HL-60 (cell line): ENCODE measurements around the gene KLF1.

Experiments used
- GABPA ChIP-seq: IDR thresholded peaks from 2 replicates; pipeline ENCODE4 v1.6.1; 2012; ENCODE audit warnings: low read depth
- POLR2AphosphoS5 ChIP-seq: IDR thresholded peaks from 2 replicates; pipeline ENCODE4 v1.6.1; 2012; ENCODE audit warnings: low read depth
- SPI1 ChIP-seq: IDR thresholded peaks from 2 replicates; pipeline ENCODE4 v1.6.1; 2012; ENCODE audit warnings: low read depth, mild to moderate bottlenecking, borderline replicate concordance
- TF ChIP-seq, protein P1 (sequence below): IDR thresholded peaks from one replicate; pipeline ENCODE4 v1.5.1; 2011; ENCODE audit warnings: low read length, control low read depth, inconsistent platforms; ENCODE audit not compliant: insufficient read depth
- TF ChIP-seq, protein P2 (sequence below): IDR thresholded peaks from 2 replicates; pipeline ENCODE4 v1.6.1; 2012; ENCODE audit warnings: low read depth; ENCODE audit not compliant: insufficient replicate concordance

DNA sequence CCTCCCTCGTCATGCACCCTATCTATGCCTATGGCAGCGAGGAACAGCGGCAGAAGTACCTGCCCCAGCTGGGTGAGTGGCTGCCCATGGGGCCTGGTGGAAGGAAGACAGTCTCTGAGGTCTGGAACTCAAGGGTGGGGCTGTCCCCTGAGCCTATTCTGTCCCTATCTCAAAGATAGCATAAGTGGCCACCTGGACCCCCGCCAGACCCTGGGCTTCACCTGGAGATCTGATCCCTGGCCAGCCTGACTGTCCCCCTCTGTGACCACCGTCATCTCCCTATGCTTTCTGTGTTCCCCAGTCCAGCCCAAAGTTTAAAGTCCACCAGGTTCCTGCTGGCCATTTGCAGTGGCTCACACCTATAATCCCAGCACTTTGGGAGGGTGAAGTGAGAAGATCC lies 6.6 kb upstream of the KLF1 start:
- TF ChIP-seq, protein P1, sequence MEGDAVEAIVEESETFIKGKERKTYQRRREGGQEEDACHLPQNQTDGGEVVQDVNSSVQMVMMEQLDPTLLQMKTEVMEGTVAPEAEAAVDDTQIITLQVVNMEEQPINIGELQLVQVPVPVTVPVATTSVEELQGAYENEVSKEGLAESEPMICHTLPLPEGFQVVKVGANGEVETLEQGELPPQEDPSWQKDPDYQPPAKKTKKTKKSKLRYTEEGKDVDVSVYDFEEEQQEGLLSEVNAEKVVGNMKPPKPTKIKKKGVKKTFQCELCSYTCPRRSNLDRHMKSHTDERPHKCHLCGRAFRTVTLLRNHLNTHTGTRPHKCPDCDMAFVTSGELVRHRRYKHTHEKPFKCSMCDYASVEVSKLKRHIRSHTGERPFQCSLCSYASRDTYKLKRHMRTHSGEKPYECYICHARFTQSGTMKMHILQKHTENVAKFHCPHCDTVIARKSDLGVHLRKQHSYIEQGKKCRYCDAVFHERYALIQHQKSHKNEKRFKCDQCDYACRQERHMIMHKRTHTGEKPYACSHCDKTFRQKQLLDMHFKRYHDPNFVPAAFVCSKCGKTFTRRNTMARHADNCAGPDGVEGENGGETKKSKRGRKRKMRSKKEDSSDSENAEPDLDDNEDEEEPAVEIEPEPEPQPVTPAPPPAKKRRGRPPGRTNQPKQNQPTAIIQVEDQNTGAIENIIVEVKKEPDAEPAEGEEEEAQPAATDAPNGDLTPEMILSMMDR = no peak
- TF ChIP-seq POLR2AphosphoS5 = no peak
- TF ChIP-seq, protein P2, sequence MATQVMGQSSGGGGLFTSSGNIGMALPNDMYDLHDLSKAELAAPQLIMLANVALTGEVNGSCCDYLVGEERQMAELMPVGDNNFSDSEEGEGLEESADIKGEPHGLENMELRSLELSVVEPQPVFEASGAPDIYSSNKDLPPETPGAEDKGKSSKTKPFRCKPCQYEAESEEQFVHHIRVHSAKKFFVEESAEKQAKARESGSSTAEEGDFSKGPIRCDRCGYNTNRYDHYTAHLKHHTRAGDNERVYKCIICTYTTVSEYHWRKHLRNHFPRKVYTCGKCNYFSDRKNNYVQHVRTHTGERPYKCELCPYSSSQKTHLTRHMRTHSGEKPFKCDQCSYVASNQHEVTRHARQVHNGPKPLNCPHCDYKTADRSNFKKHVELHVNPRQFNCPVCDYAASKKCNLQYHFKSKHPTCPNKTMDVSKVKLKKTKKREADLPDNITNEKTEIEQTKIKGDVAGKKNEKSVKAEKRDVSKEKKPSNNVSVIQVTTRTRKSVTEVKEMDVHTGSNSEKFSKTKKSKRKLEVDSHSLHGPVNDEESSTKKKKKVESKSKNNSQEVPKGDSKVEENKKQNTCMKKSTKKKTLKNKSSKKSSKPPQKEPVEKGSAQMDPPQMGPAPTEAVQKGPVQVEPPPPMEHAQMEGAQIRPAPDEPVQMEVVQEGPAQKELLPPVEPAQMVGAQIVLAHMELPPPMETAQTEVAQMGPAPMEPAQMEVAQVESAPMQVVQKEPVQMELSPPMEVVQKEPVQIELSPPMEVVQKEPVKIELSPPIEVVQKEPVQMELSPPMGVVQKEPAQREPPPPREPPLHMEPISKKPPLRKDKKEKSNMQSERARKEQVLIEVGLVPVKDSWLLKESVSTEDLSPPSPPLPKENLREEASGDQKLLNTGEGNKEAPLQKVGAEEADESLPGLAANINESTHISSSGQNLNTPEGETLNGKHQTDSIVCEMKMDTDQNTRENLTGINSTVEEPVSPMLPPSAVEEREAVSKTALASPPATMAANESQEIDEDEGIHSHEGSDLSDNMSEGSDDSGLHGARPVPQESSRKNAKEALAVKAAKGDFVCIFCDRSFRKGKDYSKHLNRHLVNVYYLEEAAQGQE = no peak
- no peak for TF ChIP-seq SPI1
- no peak for TF ChIP-seq GABPA
